ENCODE data around the gene ARMC12. TPM values are rescaled to one million over a fixed set of nuclear protein-coding genes. Genes with fewer than 3 reads are reported as not detected.

The ARMC12 gene
- total and polyA plus RNA-seq, 2 of the 13 experiments (the other 11 are each of a cell fraction or from before 2014, with no cell fraction given): 1.3 TPM; not detected in 1

DNA sequence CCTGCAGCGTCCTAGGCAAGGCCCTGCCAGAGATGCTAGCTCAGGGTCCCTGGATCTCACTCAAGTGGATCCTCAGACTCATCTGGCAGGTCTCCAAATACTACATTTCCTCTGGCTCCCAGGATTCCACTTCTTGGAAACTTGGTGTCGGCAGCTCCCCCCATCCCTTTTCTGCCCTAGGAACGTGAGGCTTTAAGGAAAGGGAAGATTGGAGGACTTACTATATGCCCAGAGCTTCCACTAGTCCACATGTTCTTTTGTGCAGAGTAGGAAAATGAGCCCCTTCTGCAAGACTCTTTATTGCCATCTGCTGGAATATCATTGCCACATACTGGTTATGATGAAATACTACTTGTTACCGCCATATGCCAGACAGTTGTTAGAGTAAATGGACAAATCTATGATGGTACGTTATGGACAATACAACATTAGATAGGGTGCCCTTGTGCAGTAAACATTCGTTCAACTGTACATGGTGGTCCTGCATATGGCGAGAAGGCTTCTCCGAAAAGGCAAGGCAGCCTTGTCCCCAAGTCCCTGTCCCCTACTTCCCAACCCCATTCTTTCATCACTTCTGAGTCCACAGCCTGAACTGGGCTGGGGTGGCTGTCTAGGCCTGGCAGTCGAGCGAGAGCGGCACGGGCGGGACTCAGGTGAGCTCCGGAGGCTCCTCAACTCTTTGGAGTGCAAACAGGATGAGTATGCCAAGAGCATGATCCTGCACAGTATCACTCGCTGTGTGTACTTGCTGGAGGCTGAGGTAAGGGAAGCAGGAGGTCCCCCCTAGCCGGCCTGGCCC is 780 bp downstream of the ARMC12 start (continued):
- TF ChIP-seq SMAD3 (CRISPR knock-in tag; IDR thresholded peaks at IDR 0.05): 0 out of 2 replicates have a peak, but pooled peaks have one; percentile 48
- no peak for TF ChIP-seq FOXC1 (CRISPR knock-in tag; IDR thresholded peaks at IDR 0.05; ENCODE audit: borderline replicate concordance)
- TF ChIP-seq, protein P1, sequence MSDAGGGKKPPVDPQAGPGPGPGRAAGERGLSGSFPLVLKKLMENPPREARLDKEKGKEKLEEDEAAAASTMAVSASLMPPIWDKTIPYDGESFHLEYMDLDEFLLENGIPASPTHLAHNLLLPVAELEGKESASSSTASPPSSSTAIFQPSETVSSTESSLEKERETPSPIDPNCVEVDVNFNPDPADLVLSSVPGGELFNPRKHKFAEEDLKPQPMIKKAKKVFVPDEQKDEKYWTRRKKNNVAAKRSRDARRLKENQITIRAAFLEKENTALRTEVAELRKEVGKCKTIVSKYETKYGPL (CRISPR knock-in tag; IDR thresholded peaks at IDR 0.05): no peak
- TF ChIP-seq NBN (conservative IDR thresholded peaks at IDR 0.05): no peak
- TF ChIP-seq, protein P2, sequence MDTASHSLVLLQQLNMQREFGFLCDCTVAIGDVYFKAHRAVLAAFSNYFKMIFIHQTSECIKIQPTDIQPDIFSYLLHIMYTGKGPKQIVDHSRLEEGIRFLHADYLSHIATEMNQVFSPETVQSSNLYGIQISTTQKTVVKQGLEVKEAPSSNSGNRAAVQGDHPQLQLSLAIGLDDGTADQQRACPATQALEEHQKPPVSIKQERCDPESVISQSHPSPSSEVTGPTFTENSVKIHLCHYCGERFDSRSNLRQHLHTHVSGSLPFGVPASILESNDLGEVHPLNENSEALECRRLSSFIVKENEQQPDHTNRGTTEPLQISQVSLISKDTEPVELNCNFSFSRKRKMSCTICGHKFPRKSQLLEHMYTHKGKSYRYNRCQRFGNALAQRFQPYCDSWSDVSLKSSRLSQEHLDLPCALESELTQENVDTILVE (CRISPR knock-in tag; IDR thresholded peaks at IDR 0.05): 0 out of 2 replicates have a peak, but pooled peaks have one; percentile 77
- TF ChIP-seq IKZF4 (CRISPR knock-in tag; IDR thresholded peaks at IDR 0.05; ENCODE audit: borderline replicate concordance, low read depth, not compliant biosample characterization): no peak
- TF ChIP-seq, protein P3, sequence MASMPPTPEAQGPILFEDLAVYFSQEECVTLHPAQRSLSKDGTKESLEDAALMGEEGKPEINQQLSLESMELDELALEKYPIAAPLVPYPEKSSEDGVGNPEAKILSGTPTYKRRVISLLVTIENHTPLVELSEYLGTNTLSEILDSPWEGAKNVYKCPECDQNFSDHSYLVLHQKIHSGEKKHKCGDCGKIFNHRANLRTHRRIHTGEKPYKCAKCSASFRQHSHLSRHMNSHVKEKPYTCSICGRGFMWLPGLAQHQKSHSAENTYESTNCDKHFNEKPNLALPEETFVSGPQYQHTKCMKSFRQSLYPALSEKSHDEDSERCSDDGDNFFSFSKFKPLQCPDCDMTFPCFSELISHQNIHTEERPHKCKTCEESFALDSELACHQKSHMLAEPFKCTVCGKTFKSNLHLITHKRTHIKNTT (CRISPR knock-in tag; IDR thresholded peaks at IDR 0.05): no peak
- TF ChIP-seq ZNF776 (CRISPR knock-in tag; IDR thresholded peaks at IDR 0.05): no peak
- no peak for TF ChIP-seq ETV5 (CRISPR knock-in tag; IDR thresholded peaks at IDR 0.05; ENCODE audit: borderline replicate concordance)
- TF ChIP-seq GATAD1 (CRISPR knock-in tag; IDR thresholded peaks at IDR 0.05): no peak
- no peak for TF ChIP-seq MBNL3 (CRISPR knock-in tag; conservative IDR thresholded peaks at IDR 0.05)
- no peak for TF ChIP-seq ZKSCAN5 (CRISPR knock-in tag; IDR thresholded peaks at IDR 0.05)
- 0 out of 2 replicates have a peak, but pooled peaks have one; percentile 27 for TF ChIP-seq SP4 (CRISPR knock-in tag; IDR thresholded peaks at IDR 0.05)
- TF ChIP-seq, protein P4, sequence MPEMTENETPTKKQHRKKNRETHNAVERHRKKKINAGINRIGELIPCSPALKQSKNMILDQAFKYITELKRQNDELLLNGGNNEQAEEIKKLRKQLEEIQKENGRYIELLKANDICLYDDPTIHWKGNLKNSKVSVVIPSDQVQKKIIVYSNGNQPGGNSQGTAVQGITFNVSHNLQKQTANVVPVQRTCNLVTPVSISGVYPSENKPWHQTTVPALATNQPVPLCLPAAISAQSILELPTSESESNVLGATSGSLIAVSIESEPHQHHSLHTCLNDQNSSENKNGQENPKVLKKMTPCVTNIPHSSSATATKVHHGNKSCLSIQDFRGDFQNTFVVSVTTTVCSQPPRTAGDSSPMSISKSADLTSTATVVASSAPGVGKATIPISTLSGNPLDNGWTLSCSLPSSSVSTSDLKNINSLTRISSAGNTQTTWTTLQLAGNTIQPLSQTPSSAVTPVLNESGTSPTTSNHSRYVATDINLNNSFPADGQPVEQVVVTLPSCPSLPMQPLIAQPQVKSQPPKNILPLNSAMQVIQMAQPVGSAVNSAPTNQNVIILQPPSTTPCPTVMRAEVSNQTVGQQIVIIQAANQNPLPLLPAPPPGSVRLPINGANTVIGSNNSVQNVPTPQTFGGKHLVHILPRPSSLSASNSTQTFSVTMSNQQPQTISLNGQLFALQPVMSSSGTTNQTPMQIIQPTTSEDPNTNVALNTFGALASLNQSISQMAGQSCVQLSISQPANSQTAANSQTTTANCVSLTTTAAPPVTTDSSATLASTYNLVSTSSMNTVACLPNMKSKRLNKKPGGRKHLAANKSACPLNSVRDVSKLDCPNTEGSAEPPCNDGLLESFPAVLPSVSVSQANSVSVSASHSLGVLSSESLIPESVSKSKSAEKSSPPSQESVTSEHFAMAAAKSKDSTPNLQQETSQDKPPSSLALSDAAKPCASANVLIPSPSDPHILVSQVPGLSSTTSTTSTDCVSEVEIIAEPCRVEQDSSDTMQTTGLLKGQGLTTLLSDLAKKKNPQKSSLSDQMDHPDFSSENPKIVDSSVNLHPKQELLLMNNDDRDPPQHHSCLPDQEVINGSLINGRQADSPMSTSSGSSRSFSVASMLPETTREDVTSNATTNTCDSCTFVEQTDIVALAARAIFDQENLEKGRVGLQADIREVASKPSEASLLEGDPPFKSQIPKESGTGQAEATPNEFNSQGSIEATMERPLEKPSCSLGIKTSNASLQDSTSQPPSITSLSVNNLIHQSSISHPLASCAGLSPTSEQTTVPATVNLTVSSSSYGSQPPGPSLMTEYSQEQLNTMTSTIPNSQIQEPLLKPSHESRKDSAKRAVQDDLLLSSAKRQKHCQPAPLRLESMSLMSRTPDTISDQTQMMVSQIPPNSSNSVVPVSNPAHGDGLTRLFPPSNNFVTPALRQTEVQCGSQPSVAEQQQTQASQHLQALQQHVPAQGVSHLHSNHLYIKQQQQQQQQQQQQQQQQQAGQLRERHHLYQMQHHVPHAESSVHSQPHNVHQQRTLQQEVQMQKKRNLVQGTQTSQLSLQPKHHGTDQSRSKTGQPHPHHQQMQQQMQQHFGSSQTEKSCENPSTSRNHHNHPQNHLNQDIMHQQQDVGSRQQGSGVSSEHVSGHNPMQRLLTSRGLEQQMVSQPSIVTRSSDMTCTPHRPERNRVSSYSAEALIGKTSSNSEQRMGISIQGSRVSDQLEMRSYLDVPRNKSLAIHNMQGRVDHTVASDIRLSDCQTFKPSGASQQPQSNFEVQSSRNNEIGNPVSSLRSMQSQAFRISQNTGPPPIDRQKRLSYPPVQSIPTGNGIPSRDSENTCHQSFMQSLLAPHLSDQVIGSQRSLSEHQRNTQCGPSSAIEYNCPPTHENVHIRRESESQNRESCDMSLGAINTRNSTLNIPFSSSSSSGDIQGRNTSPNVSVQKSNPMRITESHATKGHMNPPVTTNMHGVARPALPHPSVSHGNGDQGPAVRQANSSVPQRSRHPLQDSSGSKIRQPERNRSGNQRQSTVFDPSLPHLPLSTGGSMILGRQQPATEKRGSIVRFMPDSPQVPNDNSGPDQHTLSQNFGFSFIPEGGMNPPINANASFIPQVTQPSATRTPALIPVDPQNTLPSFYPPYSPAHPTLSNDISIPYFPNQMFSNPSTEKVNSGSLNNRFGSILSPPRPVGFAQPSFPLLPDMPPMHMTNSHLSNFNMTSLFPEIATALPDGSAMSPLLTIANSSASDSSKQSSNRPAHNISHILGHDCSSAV (CRISPR knock-in tag; IDR thresholded peaks at IDR 0.05; ENCODE audit: borderline replicate concordance): no peak
- peak; percentile 46; the same call in 1 of the 2 replicates for TF ChIP-seq KLF11 (CRISPR knock-in tag; IDR thresholded peaks at IDR 0.05)
- no peak for TF ChIP-seq MTF2 (CRISPR knock-in tag; IDR thresholded peaks at IDR 0.05; ENCODE audit: borderline replicate concordance)
- no peak for TF ChIP-seq TAF1 (CRISPR knock-in tag; IDR thresholded peaks at IDR 0.05)

Measured in HepG2 (cell line).